Subcutaneous adipose tissue (tissue), 4 donors: ENCODE measurements around the gene CSF1. TPM values are rescaled to one million over a fixed set of nuclear protein-coding genes. Genes with fewer than 3 reads are reported as not detected.

Experiments
- total RNA-seq, 4 donors: library from RNA; depleted of rRNA; stranded (reverse); fragments of >200 nt; gene quantifications; one replicate each; pipeline ENCODE4 v1.1.0, GENCODE V29; 2016
- TF ChIP-seq, protein P1 (sequence below): fragments of 450-650 bp; IDR thresholded peaks from one replicate; pipeline ENCODE4 v1.5.1; 2016; ENCODE audit warnings: low read depth, mild to moderate bottlenecking, control low read depth, antibody characterized with exemption, moderate library complexity

Gene CSF1
- total RNA-seq, 4 donors from 2014 or later, result 70.3 to 116 (median 106) TPM

DNA sequence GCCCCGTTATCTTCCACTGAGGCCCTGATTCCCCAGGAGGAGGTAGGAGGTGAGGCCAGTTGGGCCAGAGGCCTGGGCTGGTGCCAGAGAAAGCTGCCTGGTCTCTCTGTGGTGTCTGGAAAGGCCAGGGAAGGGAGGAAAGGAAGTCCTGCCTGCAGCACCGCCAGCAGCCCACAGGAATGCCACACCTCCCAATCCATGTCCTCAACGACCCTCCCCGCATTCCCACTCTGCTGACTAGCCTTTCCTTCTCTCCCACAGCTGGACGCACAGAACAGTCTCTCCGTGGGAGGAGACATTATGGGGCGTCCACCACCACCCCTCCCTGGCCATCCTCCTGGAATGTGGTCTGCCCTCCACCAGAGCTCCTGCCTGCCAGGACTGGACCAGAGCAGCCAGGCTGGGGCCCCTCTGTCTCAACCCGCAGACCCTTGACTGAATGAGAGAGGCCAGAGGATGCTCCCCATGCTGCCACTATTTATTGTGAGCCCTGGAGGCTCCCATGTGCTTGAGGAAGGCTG, 18.0 kb downstream of the CSF1 start:
- TF ChIP-seq, protein P1, sequence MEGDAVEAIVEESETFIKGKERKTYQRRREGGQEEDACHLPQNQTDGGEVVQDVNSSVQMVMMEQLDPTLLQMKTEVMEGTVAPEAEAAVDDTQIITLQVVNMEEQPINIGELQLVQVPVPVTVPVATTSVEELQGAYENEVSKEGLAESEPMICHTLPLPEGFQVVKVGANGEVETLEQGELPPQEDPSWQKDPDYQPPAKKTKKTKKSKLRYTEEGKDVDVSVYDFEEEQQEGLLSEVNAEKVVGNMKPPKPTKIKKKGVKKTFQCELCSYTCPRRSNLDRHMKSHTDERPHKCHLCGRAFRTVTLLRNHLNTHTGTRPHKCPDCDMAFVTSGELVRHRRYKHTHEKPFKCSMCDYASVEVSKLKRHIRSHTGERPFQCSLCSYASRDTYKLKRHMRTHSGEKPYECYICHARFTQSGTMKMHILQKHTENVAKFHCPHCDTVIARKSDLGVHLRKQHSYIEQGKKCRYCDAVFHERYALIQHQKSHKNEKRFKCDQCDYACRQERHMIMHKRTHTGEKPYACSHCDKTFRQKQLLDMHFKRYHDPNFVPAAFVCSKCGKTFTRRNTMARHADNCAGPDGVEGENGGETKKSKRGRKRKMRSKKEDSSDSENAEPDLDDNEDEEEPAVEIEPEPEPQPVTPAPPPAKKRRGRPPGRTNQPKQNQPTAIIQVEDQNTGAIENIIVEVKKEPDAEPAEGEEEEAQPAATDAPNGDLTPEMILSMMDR, result no peak

DNA sequence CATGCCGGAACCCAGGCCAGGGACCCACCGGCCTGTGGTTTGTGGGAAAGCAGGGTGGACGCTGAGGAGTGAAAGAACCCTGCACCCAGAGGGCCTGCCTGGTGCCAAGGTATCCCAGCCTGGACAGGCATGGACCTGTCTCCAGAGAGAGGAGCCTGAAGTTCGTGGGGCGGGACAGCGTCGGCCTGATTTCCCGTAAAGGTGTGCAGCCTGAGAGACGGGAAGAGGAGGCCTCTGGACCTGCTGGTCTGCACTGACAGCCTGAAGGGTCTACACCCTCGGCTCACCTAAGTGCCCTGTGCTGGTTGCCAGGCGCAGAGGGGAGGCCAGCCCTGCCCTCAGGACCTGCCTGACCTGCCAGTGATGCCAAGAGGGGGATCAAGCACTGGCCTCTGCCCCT, 18.5 kb downstream of the CSF1 start:
- TF ChIP-seq, protein P1, result no peak

DNA sequence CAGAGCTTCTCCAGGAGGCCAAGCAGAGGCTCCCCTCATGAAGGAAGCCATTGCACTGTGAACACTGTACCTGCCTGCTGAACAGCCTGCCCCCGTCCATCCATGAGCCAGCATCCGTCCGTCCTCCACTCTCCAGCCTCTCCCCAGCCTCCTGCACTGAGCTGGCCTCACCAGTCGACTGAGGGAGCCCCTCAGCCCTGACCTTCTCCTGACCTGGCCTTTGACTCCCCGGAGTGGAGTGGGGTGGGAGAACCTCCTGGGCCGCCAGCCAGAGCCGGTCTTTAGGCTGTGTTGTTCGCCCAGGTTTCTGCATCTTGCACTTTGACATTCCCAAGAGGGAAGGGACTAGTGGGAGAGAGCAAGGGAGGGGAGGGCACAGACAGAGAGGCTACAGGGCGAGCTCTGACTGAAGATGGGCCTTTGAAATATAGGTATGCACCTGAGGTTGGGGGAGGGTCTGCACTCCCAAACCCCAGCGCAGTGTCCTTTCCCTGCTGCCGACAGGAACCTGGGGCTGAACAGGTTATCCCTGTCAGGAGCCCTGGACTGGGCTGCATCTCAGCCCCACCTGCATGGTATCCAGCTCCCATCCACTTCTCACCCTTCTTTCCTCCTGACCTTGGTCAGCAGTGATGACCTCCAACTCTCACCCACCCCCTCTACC, 19.1 kb downstream of the CSF1 start:
- TF ChIP-seq, protein P1, result no peak

DNA sequence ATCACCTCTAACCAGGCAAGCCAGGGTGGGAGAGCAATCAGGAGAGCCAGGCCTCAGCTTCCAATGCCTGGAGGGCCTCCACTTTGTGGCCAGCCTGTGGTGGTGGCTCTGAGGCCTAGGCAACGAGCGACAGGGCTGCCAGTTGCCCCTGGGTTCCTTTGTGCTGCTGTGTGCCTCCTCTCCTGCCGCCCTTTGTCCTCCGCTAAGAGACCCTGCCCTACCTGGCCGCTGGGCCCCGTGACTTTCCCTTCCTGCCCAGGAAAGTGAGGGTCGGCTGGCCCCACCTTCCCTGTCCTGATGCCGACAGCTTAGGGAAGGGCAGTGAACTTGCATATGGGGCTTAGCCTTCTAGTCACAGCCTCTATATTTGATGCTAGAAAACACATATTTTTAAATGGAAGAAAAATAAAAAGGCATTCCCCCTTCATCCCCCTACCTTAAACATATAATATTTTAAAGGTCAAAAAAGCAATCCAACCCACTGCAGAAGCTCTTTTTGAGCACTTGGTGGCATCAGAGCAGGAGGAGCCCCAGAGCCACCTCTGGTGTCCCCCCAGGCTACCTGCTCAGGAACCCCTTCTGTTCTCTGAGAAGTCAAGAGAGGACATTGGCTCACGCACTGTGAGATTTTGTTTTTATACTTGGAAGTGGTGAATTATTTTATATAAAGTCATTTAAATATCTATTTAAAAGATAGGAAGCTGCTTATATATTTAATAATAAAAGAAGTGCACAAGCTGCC, 19.8 kb downstream of the CSF1 start:
- TF ChIP-seq, protein P1, result no peak

DNA sequence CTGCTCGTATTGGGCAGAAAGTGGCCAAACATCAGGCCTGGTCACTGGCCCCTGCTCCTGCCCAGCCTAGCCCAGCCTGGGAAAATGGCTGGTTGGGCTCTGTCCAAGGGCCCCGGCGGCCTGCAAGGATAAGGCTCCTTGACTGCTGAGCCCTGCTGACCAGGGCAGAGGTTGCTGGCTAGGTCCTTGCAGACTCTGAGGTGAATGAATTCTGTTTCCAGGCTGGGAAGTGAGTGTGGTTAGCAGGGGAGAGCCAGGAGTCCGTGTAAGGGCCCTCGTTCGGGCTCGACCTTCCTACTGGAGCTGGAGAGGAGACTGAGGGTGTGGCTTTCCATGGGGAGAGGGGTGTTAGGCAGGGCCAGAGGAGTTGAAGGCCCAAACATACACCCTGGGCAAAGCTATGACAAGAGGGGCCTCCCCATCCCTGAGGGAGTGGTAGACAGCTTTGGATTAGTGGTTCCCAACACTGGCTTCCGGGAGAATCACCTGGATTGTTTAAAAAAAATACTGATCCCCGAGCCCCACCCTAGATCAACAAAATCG, 20.6 kb downstream of the CSF1 start:
- TF ChIP-seq, protein P1, result no peak

DNA sequence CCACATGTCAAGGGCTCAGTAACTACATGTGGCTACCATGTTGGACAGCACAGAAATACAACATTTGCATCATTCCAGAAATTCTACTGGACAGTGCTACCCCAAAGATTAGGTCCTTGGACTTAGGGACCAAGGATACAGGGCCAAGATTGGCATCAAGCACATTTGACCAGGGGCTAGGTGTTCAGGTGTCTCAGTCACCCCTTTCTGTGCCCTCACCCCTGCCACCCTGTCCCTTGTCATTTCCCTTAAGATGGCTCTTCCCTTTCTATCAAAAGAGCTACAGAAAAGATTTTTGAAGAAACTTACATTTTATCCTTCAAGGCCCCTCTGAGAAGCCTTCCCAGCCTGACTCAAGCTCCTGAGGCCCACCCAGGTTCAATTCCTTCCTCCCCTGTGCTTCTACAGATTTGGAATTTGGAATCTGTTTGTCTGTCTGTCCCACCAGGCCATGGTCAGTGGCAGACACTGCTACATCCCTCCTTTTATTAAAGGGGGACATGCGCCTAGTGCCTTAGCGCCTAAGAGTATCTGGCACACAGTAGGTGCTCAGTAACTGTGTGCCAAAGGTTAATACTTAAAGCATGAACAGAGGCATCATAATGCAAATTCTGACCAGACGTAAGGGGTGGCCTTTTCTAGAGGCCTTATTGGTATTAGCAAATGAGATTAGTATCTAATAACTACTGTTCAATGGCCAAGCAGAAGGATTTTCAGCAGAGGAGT, 21.4 kb downstream of the CSF1 start:
- TF ChIP-seq, protein P1, result no peak
